GM18873 (cell line): Measurements from ENCODE around the gene RASAL1.

ENCODE experiments used
- ATAC-seq: cut with Tn5 transposase; IDR thresholded peaks from one replicate; pipeline ENCODE4 v1.9.1; 2021; ENCODE audit warnings: mild to moderate bottlenecking, moderate library complexity, moderate number of reproducible peaks; ENCODE audit not compliant: unreplicated experiment, low FRiP score

The RASAL1 gene

DNA sequence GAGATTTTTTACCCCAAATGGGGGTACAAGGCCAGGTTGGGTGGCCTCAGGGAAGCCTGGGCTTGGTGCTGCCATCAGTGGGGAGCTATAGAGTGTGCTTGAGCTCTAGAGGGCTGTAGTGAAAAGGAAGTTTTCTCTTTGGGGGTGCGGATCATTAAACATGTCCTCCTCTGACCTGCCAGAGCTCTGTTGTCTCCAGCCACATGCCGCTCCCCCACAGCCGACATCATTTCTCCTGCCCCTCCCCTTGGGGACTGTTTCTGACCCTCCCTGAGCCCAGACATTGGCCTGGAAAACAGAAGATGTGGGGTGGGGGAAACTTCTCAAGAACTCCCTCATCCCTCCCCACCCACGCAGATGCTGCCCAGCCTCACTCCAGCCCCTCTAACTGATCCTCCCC, 53.7 kb downstream of the RASAL1 start:
- ATAC-seq: no peak

DNA sequence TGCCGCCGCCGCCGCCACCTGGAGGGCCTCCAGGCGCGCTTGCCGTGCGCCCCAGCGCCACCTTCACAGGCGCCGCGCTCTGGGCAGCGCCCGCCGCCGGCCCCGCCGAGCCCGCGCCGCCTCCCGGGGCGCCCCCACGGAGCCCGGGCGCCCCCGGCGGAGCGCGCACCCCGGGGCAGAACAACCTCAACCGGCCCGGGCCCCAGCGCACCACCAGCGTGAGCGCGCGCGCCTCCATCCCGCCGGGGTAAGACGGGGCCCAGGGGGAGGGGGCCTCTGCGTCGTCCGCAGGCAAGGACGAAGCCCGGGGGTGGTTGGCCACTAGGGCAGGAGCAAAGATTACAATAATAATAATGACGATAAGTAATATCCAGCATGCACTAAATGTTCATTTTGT, 57.7 kb downstream of the RASAL1 start:
- ATAC-seq: no peak

DNA sequence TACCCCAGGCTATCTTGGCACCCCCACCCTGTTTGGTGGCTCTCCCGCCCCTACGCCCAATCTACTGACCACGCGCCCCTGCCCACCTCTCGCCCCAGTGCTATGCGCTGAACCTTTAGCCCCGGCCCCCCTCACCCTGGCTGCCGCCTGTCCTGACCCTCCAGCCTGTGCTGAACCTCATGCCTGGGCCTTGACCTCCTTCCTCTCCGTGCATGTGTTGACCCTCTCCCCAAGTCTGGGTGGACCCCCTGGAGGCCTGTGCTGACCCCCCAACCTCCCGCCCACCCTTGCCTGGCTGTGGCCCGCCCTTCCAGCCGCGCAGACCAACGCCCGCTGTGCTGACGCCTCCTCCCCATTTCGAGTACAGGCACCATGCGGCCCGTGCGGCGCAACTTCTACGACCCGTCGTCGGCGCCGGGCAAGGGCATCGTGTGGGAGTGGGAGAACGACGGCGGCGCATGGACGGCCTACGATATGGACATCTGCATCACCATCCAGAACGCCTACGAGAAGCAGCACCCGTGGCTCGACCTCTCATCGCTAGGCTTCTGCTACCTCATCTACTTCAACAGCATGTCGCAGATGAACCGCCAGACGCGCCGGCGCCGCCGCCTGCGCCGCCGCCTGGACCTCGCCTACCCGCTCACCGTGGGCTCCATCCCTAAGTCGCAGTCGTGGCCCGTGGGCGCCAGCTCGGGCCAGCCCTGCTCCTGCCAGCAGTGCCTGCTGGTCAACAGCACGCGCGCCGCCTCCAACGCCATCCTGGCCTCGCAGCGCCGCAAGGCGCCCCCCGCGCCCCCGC, 58.3 kb downstream of the RASAL1 start:
- ATAC-seq: no peak

DNA sequence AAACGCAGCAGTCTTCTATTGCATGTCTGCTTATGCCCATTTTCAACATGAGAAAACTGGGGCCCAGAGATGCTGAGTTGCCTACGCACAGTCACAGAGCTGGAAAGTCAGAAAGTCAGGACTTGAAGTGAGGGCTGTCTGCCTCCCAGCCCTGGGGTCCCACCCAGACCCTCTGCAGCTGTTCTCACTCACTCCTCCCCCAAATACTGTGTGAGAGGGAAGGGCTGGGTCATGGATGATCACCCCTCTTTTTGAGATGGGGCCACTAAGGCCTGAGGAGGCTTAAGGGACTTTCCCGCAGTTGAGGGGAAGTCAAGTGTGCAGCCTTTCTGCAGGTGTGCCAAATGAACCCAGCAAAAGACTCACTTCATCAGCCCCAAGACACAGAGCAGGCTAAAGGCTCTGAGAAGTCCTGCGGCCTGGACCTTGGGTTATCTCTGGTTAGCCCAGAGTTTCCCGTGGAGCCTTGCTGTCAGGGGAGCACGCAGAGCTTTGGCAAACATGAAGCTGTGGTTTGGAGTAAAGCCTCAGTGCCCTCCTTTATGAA, 60.4 kb downstream of the RASAL1 start:
- peak; percentile 81 for ATAC-seq

DNA sequence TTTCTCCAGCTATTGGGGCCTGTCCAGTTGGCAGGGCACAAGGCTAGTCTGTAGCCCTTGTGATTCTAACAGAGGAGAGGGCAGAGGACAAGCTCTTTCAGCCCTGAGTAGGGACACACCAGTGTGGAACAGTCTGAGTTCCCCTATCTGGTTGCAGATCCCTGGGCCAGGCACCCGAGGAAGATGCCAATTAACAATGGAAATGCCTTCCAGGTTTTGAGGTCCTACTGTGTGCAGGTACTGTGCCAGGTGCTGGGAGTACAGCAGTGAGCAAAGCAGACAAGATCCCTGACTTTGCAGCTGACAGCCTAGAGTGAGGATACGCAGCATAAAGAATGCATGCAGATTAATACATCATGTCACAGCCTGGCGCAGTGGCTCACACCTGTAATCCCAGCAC, 62.0 kb downstream of the RASAL1 start:
- no peak for ATAC-seq

DNA sequence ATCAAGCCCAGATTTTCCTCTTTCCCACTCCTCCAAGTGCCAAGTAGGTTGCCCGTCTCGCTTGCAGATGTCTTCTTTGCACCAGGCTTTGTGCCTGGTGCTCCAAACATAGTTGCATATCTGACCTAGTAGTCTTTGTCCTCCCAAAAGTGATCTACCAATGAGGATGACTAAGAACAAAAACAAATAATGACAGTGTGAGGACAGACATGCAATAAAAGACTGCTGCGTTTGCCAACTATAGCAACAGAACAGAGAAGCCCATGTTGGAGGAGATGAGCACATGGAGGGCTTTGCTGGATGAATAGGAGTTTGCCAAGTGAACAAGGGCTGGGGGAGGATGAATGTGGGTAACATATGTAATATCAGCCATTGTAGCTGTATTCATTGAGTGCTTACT, 63.4 kb downstream of the RASAL1 start:
- ATAC-seq: no peak

DNA sequence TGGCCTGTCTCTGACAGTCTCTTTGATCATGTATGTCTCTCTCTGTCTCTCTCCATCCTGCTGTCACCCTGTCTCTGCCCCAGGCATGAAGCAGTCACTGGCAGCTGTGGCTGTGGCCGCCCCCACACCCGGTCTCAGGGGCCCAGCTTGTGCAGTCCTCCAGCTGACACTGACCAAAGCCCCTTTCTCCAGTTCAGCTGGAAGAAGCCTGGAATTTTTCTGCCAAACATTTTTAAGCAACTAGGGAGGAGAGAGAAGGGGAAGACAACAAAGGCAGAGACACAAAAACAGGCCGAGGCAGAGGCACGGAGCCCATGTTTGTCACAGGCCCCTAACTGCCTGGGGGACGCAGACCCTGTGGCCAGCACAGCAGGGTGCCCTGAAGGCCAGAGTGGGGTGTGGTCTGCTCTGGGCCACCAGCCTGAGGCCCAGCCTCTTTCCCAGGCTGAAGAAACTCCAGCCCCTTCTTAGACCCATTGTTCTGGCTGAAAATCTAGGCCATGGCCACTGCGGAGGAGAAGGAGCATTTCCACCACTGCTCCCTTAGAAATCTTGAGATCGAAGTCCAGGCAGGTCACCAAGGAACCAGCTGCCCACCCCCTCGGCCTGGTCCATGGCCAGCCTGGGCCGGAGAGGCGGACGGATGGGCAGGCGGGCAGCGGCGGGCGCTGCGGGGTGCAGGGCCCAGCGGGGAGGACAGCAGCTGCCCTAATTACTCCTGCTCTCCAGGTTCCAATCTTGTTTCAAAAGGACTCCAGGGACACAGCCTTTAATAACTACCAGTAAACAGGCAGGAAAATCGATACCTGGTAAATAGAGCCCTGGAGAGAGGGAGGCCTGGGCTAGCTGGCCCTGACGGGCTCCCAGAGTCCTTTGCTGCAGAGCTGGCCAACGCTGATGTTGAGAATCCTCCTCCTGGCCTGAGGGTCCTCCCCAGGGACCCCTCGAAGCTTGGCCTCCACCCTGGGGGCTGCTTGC, 64.1 kb downstream of the RASAL1 start:
- no peak for ATAC-seq

DNA sequence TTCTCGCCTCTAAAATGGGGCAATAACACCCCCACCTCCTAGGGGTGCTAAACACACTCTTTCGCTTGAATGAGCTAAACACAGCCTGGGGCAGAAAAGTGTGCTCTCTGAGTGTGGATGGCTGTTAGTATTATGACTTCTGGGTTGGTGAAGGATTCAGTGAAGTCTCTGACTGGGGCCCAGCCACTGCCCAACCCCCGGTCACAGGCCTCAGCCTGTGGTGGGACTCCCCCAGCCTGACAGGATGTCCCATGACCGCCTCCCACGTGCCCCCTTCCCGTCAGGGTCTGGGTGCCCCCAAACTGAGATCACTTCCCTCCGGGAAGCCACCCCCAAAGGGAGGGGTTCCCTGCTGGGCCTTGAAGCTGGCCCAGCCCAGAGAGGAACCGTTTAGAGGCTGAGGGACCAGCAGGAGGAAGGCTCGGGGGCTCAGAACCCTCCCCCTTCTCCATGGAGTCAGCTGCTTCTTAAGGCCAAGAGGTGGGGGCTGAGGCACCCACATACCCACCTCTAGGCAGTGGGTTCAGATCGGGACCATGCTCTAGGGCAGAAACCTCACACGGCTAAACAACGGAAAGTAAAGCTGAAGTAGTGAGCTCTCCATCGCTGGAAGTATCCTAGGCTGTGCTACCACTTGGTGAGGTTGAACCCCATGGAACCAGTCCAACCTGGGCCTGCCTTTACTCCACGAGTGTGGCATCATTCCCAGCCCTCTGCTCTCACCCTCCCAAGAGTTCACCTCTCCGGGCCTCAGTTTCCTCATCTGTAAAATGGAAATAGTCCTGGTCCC, 65.2 kb downstream of the RASAL1 start:
- ATAC-seq: no peak

DNA sequence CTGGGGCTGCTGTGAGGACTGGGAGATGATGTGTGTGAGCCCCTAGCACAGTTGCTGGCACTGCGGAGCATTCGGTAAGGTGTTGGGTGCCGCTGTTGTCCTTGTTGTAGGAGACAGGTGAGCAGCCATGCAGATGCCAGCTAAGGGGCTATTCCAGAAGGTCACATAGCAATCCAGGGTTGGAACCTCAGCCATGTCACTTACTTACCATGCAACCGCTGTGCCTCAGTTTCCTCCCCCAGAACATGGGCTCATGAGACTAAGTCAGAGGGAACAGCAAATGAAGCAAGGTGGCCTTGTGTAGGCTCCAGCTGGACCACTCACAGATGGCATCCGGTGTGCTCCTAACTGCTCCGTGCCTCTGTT, 65.8 kb downstream of the RASAL1 start:
- ATAC-seq: no peak

DNA sequence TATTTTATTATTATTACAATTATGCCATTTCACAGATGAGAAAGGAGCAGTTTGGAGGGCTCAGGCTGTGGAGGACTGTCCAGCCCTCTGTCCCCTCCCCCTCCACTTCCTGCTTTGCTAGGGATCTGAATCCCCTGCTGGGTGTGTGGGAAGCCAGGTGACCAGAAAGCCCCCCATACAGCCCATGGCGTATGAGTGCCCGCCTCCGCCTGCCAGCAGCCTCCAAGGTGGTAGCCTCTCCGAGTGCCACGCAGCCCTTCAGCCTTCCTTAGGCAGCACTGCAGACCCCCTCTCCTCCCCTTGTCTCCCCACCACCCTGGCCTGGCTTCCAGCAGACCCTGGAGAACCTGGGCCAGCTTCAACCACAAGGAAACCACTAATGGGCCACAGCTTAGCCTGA, 66.4 kb downstream of the RASAL1 start:
- no peak for ATAC-seq

DNA sequence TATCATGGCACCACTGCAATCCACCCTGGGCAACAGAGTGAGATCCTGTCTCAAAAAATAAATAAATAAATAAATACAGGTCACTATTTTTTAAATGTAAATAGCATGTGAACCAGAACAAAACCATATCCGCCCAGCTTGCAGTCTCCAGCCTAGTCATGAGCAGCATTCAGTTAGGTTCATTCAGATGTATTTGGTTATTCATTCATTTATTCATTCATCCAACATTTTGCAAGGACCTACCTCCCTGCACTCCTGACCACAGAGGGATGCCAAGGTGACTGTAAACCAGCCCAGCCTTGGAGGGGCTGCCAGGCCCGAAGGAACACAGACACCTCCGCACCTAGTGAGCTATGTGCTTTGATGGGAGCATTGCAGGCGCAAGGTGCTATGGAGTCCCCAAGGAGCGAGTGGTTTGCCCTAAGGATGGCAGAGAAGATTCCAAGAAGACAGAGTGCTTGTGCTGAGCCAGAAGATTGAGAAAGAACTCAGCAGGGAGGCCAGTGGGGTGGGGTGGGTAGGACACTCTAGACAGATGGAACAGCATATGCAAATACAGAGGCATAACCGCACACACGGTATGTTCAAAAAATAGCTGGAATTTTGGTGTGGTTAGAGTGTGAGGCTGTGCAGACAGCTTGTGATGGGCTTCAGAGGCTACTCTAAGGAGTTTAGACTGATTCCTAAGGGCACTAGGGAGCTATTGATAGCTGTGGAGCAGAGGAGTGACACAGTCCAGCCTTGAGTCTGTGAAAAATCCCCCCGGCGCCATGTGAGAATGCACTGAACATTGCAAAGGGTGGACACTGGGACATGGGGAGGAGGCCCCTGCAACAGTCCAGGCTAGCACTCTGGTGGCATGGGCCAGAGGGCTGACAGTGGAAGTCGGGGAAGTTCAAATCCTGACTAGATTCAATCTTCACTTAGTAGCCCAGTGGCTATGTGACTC, 67.3 kb downstream of the RASAL1 start:
- no peak for ATAC-seq

DNA sequence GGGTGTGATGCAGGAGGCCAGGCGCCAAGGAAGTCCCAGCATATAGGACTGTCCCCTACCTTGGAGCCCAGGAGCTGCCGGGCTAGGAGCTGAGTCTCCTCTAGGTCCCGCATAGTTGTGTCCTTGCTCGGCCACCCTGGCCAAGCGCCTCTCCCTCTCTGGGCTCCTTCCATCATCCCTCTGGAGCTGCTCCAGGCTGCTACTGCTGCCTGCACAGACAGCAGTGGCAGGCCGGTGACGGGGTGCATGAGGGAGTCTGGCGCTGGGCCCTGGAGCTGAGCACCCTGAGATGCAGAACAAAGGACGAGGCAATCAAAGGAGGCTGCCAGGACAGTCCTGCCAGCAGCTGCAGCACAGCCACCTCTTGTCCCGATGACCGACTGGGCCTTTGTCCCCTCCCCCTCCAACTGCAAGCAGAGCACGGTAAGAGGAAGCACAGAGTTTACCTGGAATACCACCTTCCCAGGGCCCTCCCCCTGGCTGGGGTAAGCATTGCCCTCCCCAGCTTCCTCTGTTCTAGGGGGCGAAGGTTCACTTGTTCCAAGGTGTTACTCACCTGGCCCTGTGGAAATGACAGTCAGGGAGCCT, 68.7 kb downstream of the RASAL1 start:
- no peak for ATAC-seq

DNA sequence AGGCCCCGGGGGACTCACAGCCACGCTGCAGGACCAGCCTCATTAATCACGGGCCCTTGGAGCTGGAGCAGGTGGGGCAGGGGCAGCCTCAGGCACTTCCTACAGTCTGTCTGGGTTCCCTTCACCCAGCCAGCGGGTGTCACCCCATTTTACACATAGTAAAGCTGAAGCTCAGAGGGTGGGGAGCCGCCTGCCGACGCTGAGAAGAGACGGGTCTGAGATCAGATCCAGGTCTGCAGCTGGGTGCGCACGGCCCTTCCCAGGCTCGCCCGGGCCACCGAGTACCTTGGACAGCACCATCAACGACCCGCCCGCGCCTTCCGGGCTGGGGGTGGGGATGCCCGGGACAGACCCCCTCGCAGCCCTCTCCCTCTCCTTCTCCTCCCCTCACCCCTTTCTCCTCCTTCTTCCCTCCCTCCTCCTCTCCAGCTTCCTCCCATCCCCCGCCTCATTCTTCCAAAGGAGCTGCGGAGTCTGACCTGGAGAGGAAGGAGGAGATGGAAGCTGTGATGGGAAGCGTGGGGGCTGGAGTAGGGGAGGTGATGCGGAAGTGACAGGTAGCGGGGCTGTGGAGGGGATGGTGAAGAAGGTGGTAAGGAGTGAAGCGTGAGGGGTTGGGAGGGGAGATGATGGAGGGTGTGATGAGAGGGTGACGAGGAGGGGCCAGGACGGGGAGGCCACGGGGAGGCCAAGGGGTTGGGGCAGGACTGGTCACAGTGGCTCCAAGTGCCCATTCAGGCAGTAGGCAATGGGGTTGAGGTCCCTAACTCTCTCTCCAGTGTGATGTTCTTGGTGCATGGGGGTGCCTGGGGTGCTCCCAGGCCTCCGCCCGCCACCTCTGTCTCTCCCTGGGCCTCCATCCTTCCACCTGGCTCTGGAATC, 70.2 kb downstream of the RASAL1 start:
- ATAC-seq: no peak

DNA sequence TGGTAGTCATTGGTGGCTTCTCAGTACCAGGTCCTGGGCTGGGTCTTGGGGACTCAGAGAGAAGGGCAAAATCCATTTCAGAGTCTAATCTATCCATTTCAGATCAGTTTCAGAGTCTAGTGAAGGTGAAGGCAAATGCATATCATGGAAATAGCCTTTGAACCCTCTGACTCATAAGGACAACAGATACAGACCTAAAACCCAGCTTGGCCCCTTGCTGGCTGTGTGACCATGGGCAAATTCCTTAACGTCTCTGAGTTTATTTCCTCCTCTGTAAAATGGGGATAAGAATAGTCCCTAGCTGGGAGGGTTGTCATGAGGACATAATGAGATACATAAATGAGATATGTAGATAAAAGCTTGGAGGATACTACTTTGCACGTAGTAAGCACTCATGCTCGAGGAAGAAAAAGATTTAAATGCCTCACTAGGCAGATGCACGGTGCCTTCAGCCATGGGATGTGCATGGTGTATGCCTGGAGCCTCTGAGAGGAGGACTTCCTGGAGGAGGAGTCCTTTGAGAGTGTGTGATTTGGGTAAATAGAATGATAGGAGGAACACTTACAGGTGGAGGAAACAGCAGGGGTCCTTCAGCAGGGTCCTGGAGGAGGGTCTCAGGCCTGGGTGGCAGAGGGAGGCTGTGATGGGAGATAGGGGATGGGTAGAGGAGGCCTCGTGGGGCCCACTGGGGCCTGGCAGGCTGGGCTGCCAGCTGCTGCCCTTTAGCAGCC, 71.0 kb downstream of the RASAL1 start:
- no peak for ATAC-seq

DNA sequence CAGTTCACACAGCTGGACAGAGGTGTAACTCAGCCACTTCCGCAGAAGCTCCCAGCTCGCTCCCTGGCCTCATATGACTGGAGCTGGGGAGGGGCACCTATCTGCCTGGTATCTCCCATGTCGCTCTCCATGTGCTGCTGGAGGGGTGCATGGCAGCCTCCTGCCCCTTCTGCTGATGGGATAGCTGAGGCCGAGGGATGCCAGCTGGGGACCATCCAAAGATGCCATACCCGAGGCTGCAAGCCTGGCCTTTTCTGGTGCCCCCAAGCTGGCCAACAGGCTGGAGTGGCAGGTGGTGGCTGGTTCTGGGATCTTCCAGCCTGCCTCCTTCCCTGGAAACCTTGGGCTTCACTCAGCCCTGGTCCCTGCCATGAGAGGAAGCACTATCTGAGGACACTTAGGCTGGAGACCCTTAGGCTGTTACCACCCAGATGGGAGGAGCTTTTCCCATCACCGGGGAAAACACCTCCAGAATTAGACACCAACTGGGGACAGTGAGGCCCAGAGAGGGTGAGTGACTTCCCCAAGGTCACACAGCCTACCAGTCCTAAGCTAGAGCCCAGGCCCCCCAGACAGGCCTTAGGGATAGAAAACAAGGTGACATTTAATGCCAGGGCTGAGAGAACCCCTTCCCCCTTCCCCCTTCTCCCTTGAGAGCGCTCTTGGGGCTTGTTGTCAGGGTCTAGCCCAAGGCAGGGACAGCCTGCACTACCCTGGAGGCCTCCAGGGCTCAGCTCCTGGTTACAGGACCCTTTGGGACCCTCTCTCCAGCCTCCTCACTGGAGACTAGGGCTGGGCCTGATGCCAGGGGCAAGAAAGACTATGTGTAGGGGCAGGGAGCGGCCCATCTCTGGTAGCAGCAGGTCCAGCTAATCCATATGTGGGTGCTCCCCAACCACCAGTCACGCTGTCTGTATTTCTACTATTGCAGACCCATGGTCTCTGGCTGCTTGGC, 71.9 kb downstream of the RASAL1 start:
- no peak for ATAC-seq
